HCT116 (cell line): Measurements from ENCODE around the gene DENND4A. TPM values are rescaled to one million over a fixed set of nuclear protein-coding genes. Genes with fewer than 3 reads are reported as not detected.

Experiments
- ATAC-seq: fragments of 200-7000 bp; cut with Tn5 transposase; 2 replicates; pipeline ENCODE4 v1.9.1; 2020; ENCODE audit warnings: mild to moderate bottlenecking, moderate library complexity
- BruUV-seq: library from RNA; stranded (reverse); fragments of 400-500 nt; replicated peaks from 2 replicates; lab custom pipeline; 2021; lab: Mats Ljungman, UMichigan
- CTCF ChIA-PET: fragments of 300-600 bp; sonication (Branson Sonifier 250); formaldehyde crosslinking; loops from one replicate; lab custom pipeline; 2021; ENCODE audit warnings: antibody characterized with exemption; lab: Charles Lee
- POLR2A ChIA-PET: fragments of 300-600, 350-600 bp; sonication (Branson Sonifier 250); formaldehyde crosslinking; loops from one replicate; lab custom pipeline; 2021; ENCODE audit warnings: antibody characterized with exemption; lab: Charles Lee
- RAD21 ChIA-PET, 2 experiments: fragments of 300-600 bp; sonication (Branson Sonifier 250); formaldehyde crosslinking; loops; one replicate each; lab custom pipeline; 2023; ENCODE audit warnings: low total read pairs in 2 of 2; ENCODE audit not compliant: uncharacterized antibody in 2 of 2, unreplicated experiment in 2 of 2, low non-redundant PET in 1 of 2; lab: Charles Lee
- DNase-seq: peaks from one replicate; pipeline ENCODE4 v3.0.0-alpha.2; 2010; ENCODE audit warnings: low read depth, low spot score
- H2AFZ ChIP-seq: fragments of 200-600 bp; shearing (Covaris generic), sonication (generic); 2 replicates; pipeline ENCODE4 v1.6.1; 2017; ENCODE audit warnings: low read depth, mixed run types, mixed read lengths, antibody characterized with exemption, low read length; ENCODE audit not compliant: poor library complexity, severe bottlenecking
- H3K27ac ChIP-seq: 2 replicates; pipeline ENCODE4 v1.5.1; 2012; ENCODE audit warnings: low read depth, low read length
- H3K27me3 ChIP-seq: fragments of 200-600 bp; sonication (generic); 2 replicates; pipeline ENCODE4 v1.6.1; 2016; ENCODE audit warnings: mixed run types, low read length, mixed read lengths; ENCODE audit not compliant: insufficient read depth
- H3K36me3 ChIP-seq, 2 experiments: fragments of 200-500 bp in 1 of 2; fragments of 200-600 bp in 1 of 2; sonication (Bioruptor generic) in 1 of 2; sonication (generic) in 1 of 2; 2 replicates each; pipeline versions ENCODE4 v1.5.1 to v1.6.1; 2014 to 2016; ENCODE audit warnings: low read length in 2 of 2, inconsistent platforms in 1 of 2, mixed read lengths in 1 of 2, mixed run types in 1 of 2; ENCODE audit not compliant: insufficient read depth in 2 of 2, control insufficient read depth in 1 of 2
- H3K4me1 ChIP-seq, 2 experiments: fragments of 200-600 bp in 1 of 2; sonication (generic) in 1 of 2; 2 replicates each; pipeline versions ENCODE4 v1.5.1 to v1.6.1; 2012 to 2017; ENCODE audit warnings: low read length in 2 of 2, inconsistent platforms in 1 of 2, mild to moderate bottlenecking in 1 of 2, mixed read lengths in 1 of 2, mixed run types in 1 of 2, moderate library complexity in 1 of 2; ENCODE audit not compliant: insufficient read depth in 2 of 2, control insufficient read depth in 1 of 2
- H3K4me2 ChIP-seq: fragments of 200-600 bp; sonication (generic); 2 replicates; pipeline ENCODE4 v1.6.1; 2017; ENCODE audit warnings: mixed run types, low read length, mixed read lengths
- H3K4me3 ChIP-seq, 2 experiments: fragments of 200-600 bp in 1 of 2; sonication (generic) in 1 of 2; replicated peaks in 1 of 2; 2 replicates each; pipeline ENCODE4 v1.5.1; 2011 to 2016; ENCODE audit warnings: low read length in 2 of 2, control low read depth in 1 of 2, low read depth in 1 of 2, mild to moderate bottlenecking in 1 of 2, mixed read lengths in 1 of 2, mixed run types in 1 of 2
- H3K79me2 ChIP-seq: fragments of 200-600 bp; sonication (generic); 2 replicates; pipeline ENCODE4 v1.6.1; 2017; ENCODE audit warnings: mild to moderate bottlenecking, mixed run types, low read length, moderate library complexity, mixed read lengths; ENCODE audit not compliant: insufficient read depth
- H3K9ac ChIP-seq: fragments of 200-600 bp; sonication (generic); 2 replicates; pipeline ENCODE4 v1.6.1; 2016; ENCODE audit warnings: low read length, mixed read lengths
- H3K9me2 ChIP-seq: fragments of 200-600 bp; sonication (generic), shearing (Covaris generic); 2 replicates; pipeline ENCODE4 v1.6.1; 2017; ENCODE audit warnings: mixed run types, mild to moderate bottlenecking, moderate library complexity; ENCODE audit not compliant: insufficient read depth
- H3K9me3 ChIP-seq, 2 experiments: fragments of 200-500 bp in 1 of 2; fragments of 200-600 bp in 1 of 2; sonication (Bioruptor generic) in 1 of 2; sonication (generic) in 1 of 2; 2 replicates each; pipeline ENCODE4 v1.6.1; 2014 to 2017; ENCODE audit warnings: low read length in 2 of 2, mixed read lengths in 2 of 2, inconsistent platforms in 1 of 2, low read depth in 1 of 2, mild to moderate bottlenecking in 1 of 2, mixed run types in 1 of 2, moderate library complexity in 1 of 2; ENCODE audit not compliant: control insufficient read depth in 1 of 2, insufficient read depth in 1 of 2
- H4K20me1 ChIP-seq: fragments of 200-600 bp; sonication (generic), shearing (Covaris generic); 2 replicates; pipeline ENCODE4 v1.6.1; 2017; ENCODE audit warnings: mixed run types, mild to moderate bottlenecking, moderate library complexity; ENCODE audit not compliant: insufficient read depth
- CBX3 ChIP-seq: IDR thresholded peaks from 2 replicates; pipeline ENCODE4 v1.6.1; 2012; ENCODE audit warnings: low read depth
- EGR1 ChIP-seq: IDR thresholded peaks from 2 replicates; pipeline ENCODE4 v1.6.1; 2012; ENCODE audit warnings: low read depth
- EZH2 ChIP-seq: fragments of 200-600 bp; sonication (generic); IDR thresholded peaks from 2 replicates; pipeline ENCODE4 v1.6.1; 2017; ENCODE audit warnings: antibody characterized with exemption, mixed run types
- POLR2A ChIP-seq: IDR thresholded peaks from 2 replicates; pipeline ENCODE4 v1.7.0; 2011; ENCODE audit warnings: borderline replicate concordance; ENCODE audit not compliant: insufficient read depth, insufficient read length; ENCODE audit errors: extremely low read depth
- SP1 ChIP-seq: IDR thresholded peaks from 2 replicates; pipeline ENCODE4 v1.6.1; 2012; ENCODE audit warnings: low read depth
- SRF ChIP-seq: IDR thresholded peaks from 2 replicates; pipeline ENCODE4 v1.6.1; 2012; ENCODE audit warnings: low read depth
- TCF7L2 ChIP-seq: IDR thresholded peaks from 2 replicates; pipeline ENCODE4 v1.7.0; 2011; ENCODE audit warnings: borderline replicate concordance, inconsistent platforms; ENCODE audit not compliant: insufficient read depth, insufficient read length; ENCODE audit errors: extremely low read depth
- YY1 ChIP-seq: IDR thresholded peaks from 2 replicates; pipeline ENCODE4 v1.6.1; 2011; ENCODE audit warnings: low read length, low read depth, moderate library complexity, mild to moderate bottlenecking; ENCODE audit not compliant: insufficient replicate concordance; ENCODE audit errors: extremely low read depth
- ZFX ChIP-seq: fragments of 450-650 bp; IDR thresholded peaks from 2 replicates; pipeline ENCODE4 v1.6.1; 2017
- intact Hi-C: fragments of 100-400 bp; cut with micrococcal nuclease; formaldehyde crosslinking; loops from 2 replicates; pipeline ENCODE4 v1.10.0; 2022
- total RNA-seq: library from RNA; stranded (reverse); gene quantifications from one replicate; pipeline ENCODE4 v1.2.1, GENCODE V29; 2021; ENCODE audit not compliant: unreplicated experiment
- TF ChIP-seq, protein P1 (sequence below): IDR thresholded peaks from 2 replicates; pipeline ENCODE4 v1.6.1; 2011; ENCODE audit warnings: mild to moderate bottlenecking, low read length, moderate library complexity; ENCODE audit not compliant: insufficient replicate concordance; ENCODE audit errors: extremely low read depth

DENND4A gene
- total RNA-seq, 1 experiment from 2014 or later, result 9.1 TPM

DNA sequence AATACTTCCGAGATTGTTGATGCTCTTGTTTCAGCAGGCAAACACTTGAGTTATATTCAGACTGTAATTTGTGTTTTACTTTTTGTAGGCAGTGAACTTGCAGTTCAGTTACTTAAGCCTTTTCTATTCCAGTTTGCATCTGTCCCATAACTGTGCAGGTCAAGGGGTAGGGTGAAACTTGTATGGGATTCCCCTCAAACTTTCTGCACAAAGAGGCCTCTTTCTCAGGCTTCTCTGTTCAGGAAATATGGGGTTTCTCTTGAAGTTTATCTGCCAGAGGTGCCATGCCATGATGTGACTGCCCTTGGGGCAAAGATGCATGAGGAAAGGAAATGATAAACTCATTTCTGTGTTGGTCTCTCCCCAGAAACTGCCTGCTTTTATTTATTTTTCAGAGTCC is 103.6 kb downstream of the DENND4A start:
- Histone ChIP-seq H3K4me3 (no peak overlapping the region), H3K36me3 (peaks cover 0 to 3% of the 10 kb centered on the region in 2 experiments; a peak in 1 of 4 replicates), H3K9me3 (no peaks in the 10 kb centered on the region), H3K9me2 (no peaks in the 10 kb centered on the region), H3K27me3 (no peaks in the 10 kb centered on the region), H2AFZ (no peak overlapping the region), H3K27ac (no peak overlapping the region), H4K20me1 (no peaks in the 10 kb centered on the region), H3K4me2 (no peak overlapping the region), H3K9ac (no peak overlapping the region), H3K4me1 (no peaks in the 10 kb centered on the region)
- DNase-seq, result no peak
- POLR2A ChIA-PET, result no interaction called here
- CTCF ChIA-PET, result no interaction called here
- BruUV-seq, result no TSS peak
- intact Hi-C loops, result no loop called here
- RAD21 ChIA-PET, result no interaction called here
- no peak for ATAC-seq
- no peak for TF ChIP-seq EZH2
- no peak for TF ChIP-seq CBX3
- no peak for TF ChIP-seq EGR1
- TF ChIP-seq SRF, result no peak
- TF ChIP-seq SP1, result no peak
- no peak for TF ChIP-seq TCF7L2
- TF ChIP-seq, protein P1, sequence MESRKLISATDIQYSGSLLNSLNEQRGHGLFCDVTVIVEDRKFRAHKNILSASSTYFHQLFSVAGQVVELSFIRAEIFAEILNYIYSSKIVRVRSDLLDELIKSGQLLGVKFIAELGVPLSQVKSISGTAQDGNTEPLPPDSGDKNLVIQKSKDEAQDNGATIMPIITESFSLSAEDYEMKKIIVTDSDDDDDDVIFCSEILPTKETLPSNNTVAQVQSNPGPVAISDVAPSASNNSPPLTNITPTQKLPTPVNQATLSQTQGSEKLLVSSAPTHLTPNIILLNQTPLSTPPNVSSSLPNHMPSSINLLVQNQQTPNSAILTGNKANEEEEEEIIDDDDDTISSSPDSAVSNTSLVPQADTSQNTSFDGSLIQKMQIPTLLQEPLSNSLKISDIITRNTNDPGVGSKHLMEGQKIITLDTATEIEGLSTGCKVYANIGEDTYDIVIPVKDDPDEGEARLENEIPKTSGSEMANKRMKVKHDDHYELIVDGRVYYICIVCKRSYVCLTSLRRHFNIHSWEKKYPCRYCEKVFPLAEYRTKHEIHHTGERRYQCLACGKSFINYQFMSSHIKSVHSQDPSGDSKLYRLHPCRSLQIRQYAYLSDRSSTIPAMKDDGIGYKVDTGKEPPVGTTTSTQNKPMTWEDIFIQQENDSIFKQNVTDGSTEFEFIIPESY, result no peak
- TF ChIP-seq YY1, result no peak
- no peak for TF ChIP-seq POLR2A
- no peak for TF ChIP-seq ZFX
- TF ChIP-seq, all 23 proteins: peak for 0
- no peaks in the 10 kb centered on the region for H3K79me2 ChIP-seq
